Sigmoid colon (tissue), 7 donors: ENCODE data around the gene TPBGL. TPM values are rescaled to one million over a fixed set of nuclear protein-coding genes. Genes with fewer than 3 reads are reported as not detected.

Experiments
- DNase-seq: peaks from one replicate; pipeline ENCODE4 v3.0.0-alpha.2; 2019
- H3K27ac ChIP-seq, 4 donors: fragments of 200-600 bp; sonication (generic); one replicate each; pipeline ENCODE4 v1.5.1; 2016 to 2019; ENCODE audit warnings: mild to moderate bottlenecking in 1 of 4
- H3K27me3 ChIP-seq, 3 donors: fragments of 200-600 bp; sonication (generic); one replicate each; pipeline ENCODE4 v1.5.1; 2019; ENCODE audit warnings: mild to moderate bottlenecking in 1 of 3
- H3K36me3 ChIP-seq, 4 donors: fragments of 200-600 bp; sonication (generic); one replicate each; pipeline ENCODE4 v1.5.1; 2016 to 2019
- H3K4me1 ChIP-seq, 4 donors: fragments of 200-600 bp; sonication (generic); one replicate each; pipeline ENCODE4 v1.5.1; 2017 to 2019
- H3K4me3 ChIP-seq, 4 donors: fragments of 200-600 bp; sonication (generic); one replicate each; pipeline ENCODE4 v1.5.1; 2017 to 2019; ENCODE audit warnings: mild to moderate bottlenecking in 2 of 4, moderate library complexity in 1 of 4
- H3K9me3 ChIP-seq, 4 donors: fragments of 200-600 bp in 3 of 4; sonication (generic) in 3 of 4; one replicate each; pipeline versions ENCODE4 v1.5.1 to v1.6.1; 2013 to 2019
- CTCF ChIP-seq, 4 experiments: fragments of 450-650 bp in 3 of 4; fragments of 200-600 bp in 1 of 4; IDR thresholded peaks; one replicate each; pipeline ENCODE4 v1.5.1; 2016 to 2019; ENCODE audit warnings: antibody characterized with exemption in 4 of 4, mild to moderate bottlenecking in 3 of 4, moderate library complexity in 2 of 4
- EP300 ChIP-seq, 4 donors: sonication (generic); formaldehyde crosslinking; IDR thresholded peaks; one replicate each; pipeline ENCODE4 v1.6.1; 2017; ENCODE audit warnings: antibody characterized with exemption in 4 of 4
- POLR2A ChIP-seq, 2 donors: fragments of 450-650 bp; IDR thresholded peaks; one replicate each; pipeline ENCODE4 v1.6.1; 2016; ENCODE audit warnings: antibody characterized with exemption in 2 of 2, mild to moderate bottlenecking in 2 of 2, moderate library complexity in 2 of 2
- POLR2AphosphoS5 ChIP-seq, 4 donors: sonication (generic); formaldehyde crosslinking; IDR thresholded peaks; one replicate each; pipeline ENCODE4 v1.6.1; 2017; ENCODE audit warnings: antibody characterized with exemption in 4 of 4
- WGBS, 2 donors: extraction: QIAGEN DNeasy Blood & Tissue Kit; methylation state at CpG; one replicate each; pipeline ENCODE4 v1.1.7; 2013; 5-methylcytosine and 5-hydroxymethylcytosine counted together
- intact Hi-C: fragments of 100-400 bp; cut with DNase I; formaldehyde crosslinking; loops from one replicate; pipeline ENCODE4 v1.15.1; 2023
- polyA plus RNA-seq, 3 donors: library from polyadenylated mRNA; stranded (reverse); fragments of 200-250 nt; gene quantifications; one replicate each; pipeline ENCODE4 v1.2.3, GENCODE V29; 2013
- total RNA-seq, 4 donors: library from RNA; depleted of rRNA; stranded (reverse); fragments of >200 nt; gene quantifications; one replicate each; pipeline ENCODE4 v1.1.0, GENCODE V29; 2016
- donor health status: healthy with polysubstance abuse.
- donor health status: Bipolar disorder and iron deficiency.
- donor health status: healthy.

Gene TPBGL
- total and polyA plus RNA-seq, 7 donors = 0.28 to 0.68 (median 0.34) TPM; not detected in 3

- peak; percentile 18 for DNase-seq
- Histone ChIP-seq H3K36me3 (peaks cover 22 to 83% (median 55%) of the 10 kb centered on the region in 4 donors), H3K9me3 (no peaks in the 10 kb centered on the region), H3K4me1 (peaks cover 0 to 12% (median 7%) of the 10 kb centered on the region in 4 donors), H3K4me3 (no peak overlapping the region), H3K27ac (no peak overlapping the region), H3K27me3 (no peaks in the 10 kb centered on the region)
- TF ChIP-seq POLR2A (IDR thresholded peaks at IDR 0.05) = no peak
- WGBS, 2 donors = 53 to 68% methylated on average over 2 of the region's 2 CpGs
- intact Hi-C loops = no loop called here
These were observed 35.6 kb downstream of the TPBGL start for GRCh38 chr11:75276186-75276585.

- H3K4me3 ChIP-seq = no peak overlapping the region
- H3K4me1 ChIP-seq = peaks cover 0 to 12% (median 7%) of the 10 kb centered on the region in 4 donors
- peak; percentile 52 for DNase-seq
- peaks cover 22 to 83% (median 57%) of the 10 kb centered on the region in 4 donors for H3K36me3 ChIP-seq
- no peaks in the 10 kb centered on the region for H3K27me3 ChIP-seq
- WGBS, 2 donors = 88% methylated on average over 6 of the region's 6 CpGs
- H3K9me3 ChIP-seq = no peaks in the 10 kb centered on the region
- intact Hi-C loops = no loop called here
- TF ChIP-seq POLR2AphosphoS5 (IDR thresholded peaks at IDR 0.05) (no peak), EP300 (IDR thresholded peaks at IDR 0.05) (no peak), CTCF (IDR thresholded peaks at IDR 0.05) (no peak), POLR2A (IDR thresholded peaks at IDR 0.05) (no peak)
- no peak overlapping the region for H3K27ac ChIP-seq
These were observed 36.1 kb downstream of the TPBGL start for GRCh38 chr11:75276686-75277085.

DNA sequence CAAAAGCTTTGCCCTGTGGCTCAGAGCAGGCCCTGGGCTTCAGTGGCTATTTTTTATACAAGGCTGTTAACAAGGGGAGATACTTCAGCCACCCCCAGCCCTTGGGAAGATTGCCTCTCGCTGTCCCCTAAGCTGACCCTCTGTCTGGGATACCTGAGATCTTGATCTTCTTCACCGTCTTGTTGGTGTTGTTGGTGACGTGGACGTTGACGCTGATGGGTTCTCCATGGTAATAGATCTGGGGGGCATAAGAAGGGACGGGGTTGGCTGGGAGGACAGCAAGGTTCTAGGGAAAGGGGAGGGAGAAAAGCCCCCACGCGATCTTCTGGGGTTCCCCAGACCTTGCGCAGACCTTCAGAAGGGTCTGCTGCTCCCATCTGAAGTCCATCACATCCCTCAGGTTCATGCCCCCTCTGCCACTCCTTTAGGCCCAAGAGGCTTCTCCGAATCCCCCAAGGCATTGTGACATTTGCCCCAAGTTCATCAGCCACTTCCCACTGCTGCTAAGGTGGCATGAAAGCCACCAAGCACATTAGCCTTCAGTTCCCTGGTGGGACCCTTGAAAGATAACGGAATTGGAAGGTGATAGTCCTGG, 36.7 kb downstream of the TPBGL start:
- peak; percentile 50 for DNase-seq
- no peak overlapping the region for H3K4me3 ChIP-seq
- WGBS, 2 donors = 92 to 93% methylated on average over 11 of the region's 11 CpGs
- intact Hi-C loops = no loop called here
- H3K27ac ChIP-seq = no peak overlapping the region
- H3K27me3 ChIP-seq = no peaks in the 10 kb centered on the region
- TF ChIP-seq CTCF (IDR thresholded peaks at IDR 0.05) (no peak), POLR2AphosphoS5 (IDR thresholded peaks at IDR 0.05) (no peak), EP300 (IDR thresholded peaks at IDR 0.05) (no peak), POLR2A (IDR thresholded peaks at IDR 0.05) (no peak)
- peaks cover 23 to 85% (median 57%) of the 10 kb centered on the region in 4 donors for H3K36me3 ChIP-seq
- H3K4me1 ChIP-seq = peaks cover 0 to 12% (median 7%) of the 10 kb centered on the region in 4 donors
- H3K9me3 ChIP-seq = no peaks in the 10 kb centered on the region

DNA sequence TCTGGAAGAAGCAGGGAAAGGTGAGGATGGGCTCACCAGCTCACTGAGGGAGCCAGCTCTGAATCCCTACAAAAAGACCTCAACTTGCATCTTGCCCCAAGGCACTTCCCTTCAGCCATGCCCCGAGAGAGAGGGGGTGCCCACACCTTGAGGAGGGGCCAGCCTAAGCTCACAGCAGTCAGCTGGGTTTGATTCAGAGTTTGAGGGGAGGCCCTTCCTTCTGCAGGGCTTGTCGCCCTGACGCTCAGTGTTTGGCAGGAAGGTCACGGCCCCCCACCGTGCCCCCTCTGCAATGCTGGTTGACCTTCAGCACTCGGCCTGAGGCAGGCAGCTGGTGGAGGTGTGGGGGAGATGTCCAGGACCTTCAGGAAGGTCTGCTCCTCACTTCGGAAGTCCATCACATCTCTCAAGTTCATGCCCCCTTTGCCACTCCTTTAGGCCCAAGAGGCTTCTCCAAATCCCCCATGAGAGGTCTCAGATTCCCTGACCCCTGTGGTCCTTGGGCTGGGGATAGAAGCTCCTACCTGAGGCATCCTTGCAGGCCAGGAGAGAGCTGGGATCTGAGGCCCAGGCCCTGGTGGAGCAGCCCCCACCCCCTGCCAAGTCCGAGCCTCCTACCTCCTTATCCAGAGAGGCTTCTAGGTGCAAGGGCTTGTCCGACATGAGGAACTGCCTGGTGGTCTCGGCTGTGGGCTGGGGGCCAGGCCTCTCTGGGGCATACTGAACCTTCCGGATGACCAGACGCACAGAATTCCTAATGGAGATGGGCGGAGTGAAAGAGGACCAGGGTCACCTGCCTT, 37.6 kb downstream of the TPBGL start:
- H3K4me1 ChIP-seq = peaks cover 0 to 12% (median 7%) of the 10 kb centered on the region in 4 donors
- TF ChIP-seq POLR2A (IDR thresholded peaks at IDR 0.05) = no peak
- TF ChIP-seq EP300 (IDR thresholded peaks at IDR 0.05) = no peak
- no peak for TF ChIP-seq POLR2AphosphoS5 (IDR thresholded peaks at IDR 0.05)
- no peak for TF ChIP-seq CTCF (IDR thresholded peaks at IDR 0.05)
- no peak overlapping the region for H3K4me3 ChIP-seq
- 82 to 90% methylated on average over 13 of the region's 13 CpGs for WGBS, 2 donors
- H3K27ac ChIP-seq = no peak overlapping the region
- intact Hi-C loops = no loop called here
- no peaks in the 10 kb centered on the region for H3K27me3 ChIP-seq
- peak; percentile 63 for DNase-seq
- no peaks in the 10 kb centered on the region for H3K9me3 ChIP-seq
- peaks cover 28 to 85% (median 57%) of the 10 kb centered on the region in 4 donors for H3K36me3 ChIP-seq

DNA sequence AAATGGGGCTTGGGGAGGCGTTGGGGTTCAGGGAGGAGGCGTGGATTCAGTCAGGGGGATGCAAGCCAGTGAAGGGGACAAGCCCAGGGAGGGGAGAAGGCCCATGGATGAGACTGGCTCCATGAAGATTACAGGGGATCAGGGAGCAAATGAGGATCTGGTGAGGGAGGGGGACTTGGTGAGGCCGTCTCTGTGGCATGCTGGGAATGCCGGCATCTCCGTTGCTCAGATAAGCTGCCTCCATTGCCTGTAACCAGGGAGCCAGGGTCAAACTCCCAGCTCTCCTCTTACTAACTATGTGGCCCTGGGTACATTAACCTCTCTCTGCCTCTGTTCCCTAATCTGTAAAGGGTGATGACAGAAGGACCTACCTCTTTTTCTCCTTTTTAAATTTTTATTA, 38.7 kb downstream of the TPBGL start:
- Histone ChIP-seq H3K27ac (no peak overlapping the region), H3K9me3 (no peaks in the 10 kb centered on the region), H3K36me3 (peaks cover 32 to 85% (median 50%) of the 10 kb centered on the region in 4 donors), H3K4me3 (no peak overlapping the region), H3K27me3 (no peaks in the 10 kb centered on the region), H3K4me1 (peaks cover 0 to 12% (median 7%) of the 10 kb centered on the region in 4 donors)
- intact Hi-C loops = no loop called here
- DNase-seq = peak; percentile 27
- TF ChIP-seq POLR2A (IDR thresholded peaks at IDR 0.05) (no peak), CTCF (IDR thresholded peaks at IDR 0.05) (no peak), EP300 (IDR thresholded peaks at IDR 0.05) (no peak), POLR2AphosphoS5 (IDR thresholded peaks at IDR 0.05) (no peak)
- WGBS, 2 donors = 93 to 95% methylated on average over 5 of the region's 5 CpGs
